HG02852 (cell line): Measurements from ENCODE around the gene SP6.

Source experiments
- ATAC-seq: cut with Tn5 transposase; IDR thresholded peaks from one replicate; pipeline ENCODE4 v1.9.1; 2021; ENCODE audit warnings: mild to moderate bottlenecking, moderate library complexity; ENCODE audit not compliant: unreplicated experiment

Gene SP6

GRCh38 chr17:47879776-47880454 lies 29.0 kb upstream of the SP6 start:
- no peak for ATAC-seq

DNA sequence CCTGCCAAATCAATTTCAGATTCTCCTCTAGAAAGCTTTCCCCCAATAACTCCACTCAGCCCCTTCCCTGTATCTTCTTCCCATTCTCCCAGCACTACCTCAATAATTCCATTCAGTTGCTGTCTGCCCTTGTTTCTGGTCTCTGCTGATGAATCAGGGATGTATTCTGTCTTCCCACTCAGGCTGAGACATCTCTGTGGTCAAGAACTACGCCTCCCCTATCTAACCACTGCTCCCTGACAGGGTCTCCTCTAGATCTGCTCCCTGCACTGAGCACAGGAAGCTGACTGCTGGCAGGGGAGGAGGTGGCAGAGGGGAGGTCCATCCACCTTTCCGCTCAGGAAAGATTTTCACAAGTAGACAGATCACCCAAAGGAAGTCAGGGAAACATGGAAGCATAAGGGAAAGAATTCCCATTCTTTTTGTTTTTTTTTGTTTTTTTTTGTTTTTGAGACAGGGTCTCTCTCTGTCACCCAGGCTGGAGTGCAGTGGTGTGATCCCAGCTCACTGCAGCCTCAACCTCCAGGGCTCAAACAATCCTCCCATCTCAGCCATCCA lies 28.1 kb upstream of the SP6 start:
- no peak for ATAC-seq

DNA sequence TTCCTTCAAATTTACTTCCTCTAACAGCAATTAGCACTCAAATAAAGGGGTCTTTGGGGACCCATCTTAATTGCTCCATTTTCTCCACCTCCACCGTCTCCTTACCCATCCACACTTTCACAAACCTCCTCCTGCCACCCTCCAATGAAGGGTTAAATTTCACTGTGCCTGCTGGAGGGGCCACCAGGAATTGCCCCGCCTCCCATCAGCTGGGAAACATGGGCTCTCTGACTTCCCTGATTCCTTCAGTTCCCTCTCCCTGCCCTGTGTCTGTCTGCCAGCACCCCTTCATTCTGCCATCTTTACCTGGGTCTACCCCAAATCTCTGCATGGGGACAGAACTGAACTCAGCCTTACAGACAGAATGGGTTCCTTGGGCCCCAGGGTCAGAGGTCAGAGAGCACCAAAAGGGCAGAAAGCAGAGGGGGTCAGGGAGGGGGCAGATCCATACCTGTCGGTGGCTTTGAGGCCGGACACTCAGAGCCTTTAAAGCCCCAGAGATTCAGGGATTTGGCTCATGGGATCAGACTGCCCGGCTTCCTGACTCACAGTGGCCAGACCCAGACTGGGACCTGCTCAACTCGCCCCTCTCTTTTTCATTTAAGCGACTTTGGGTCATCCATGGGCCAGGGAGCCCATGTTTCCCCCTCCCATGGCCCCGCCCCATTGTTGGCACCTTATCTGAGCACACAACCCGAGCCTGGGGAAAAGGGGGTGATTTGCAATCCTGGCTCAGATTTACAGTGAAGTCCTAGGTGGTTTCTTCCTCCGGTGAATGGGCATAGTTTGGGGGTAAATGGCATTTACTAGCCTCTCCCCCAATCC lies 27.5 kb upstream of the SP6 start:
- ATAC-seq: no peak

DNA sequence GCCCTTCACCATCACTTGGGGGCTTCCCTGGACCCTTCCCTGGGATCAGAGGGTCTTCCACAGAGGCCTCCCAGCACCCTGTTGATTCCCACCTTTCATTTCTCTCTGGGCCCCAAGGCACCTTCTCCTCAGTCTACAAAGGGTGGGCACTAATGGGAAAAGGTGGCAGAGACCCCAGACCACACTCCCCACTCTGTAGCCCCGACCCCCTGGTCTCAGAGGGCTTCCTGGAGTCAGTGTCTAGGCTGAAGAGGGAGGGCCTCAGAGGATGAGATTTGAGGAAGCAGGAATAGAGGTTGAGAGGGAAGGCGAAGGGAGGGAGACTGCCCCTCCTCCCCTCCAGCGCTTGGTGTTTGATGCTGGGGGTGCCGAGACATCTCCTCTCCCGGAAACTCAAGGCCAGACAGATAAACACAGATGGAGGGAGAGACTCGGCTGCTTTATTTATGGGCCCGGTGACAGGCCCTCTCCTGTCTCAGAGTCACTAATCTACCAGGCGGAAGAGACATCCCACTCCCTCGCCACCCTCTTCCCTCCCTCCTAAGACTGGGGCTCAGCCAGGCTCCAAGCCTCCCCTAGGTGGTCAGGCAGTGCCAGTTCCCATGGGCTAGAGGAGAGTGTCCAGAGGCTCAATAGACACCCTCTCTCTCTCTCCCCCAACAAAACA lies 26.5 kb upstream of the SP6 start:
- ATAC-seq: no peak

DNA sequence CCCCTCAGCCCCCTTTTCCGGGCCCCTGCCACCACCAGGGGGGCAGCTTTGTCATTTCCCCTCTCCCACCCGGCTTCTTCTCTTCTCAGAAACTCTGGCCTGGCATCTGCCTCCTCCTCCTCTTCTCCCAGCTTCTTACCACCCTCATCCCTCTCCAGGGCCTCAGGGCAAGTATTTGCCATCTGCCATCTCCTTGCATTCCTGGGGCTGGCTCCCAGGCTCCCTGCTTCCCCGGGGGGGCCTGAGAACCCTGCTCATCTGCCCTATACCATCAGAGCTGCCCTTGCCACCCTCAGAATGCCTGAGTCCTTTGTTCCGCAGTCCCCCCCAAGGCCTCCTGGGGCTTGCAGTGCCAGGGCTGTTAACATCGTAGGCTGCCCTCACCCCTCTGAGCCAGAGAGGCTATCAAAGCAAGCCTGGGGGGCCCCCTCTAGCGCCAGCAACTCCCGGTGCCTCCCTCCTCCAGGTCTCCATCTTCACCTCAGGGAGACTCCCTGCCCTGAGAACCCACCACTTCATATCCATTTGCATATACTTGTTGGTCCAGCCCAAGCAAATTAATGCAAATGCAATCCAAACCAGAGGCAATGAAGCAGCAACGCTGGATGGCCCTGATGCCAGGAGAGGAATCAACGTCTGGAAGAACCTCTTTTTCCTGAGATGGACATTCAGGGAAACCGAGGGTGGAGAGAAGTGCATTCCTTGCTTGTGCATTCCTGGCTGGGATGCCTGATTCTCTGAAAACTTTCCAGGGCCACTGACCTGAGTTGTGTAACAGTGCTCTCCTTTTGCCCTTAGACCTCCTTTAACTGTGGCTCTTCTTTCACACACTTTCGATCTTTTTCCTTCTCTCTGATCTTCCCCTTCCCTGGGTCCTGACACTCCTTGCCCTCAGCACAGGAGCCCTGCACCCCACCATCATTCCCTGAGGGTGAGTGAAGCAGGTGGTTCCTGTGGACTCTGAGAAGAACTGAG lies 24.3 kb upstream of the SP6 start:
- no peak for ATAC-seq

DNA sequence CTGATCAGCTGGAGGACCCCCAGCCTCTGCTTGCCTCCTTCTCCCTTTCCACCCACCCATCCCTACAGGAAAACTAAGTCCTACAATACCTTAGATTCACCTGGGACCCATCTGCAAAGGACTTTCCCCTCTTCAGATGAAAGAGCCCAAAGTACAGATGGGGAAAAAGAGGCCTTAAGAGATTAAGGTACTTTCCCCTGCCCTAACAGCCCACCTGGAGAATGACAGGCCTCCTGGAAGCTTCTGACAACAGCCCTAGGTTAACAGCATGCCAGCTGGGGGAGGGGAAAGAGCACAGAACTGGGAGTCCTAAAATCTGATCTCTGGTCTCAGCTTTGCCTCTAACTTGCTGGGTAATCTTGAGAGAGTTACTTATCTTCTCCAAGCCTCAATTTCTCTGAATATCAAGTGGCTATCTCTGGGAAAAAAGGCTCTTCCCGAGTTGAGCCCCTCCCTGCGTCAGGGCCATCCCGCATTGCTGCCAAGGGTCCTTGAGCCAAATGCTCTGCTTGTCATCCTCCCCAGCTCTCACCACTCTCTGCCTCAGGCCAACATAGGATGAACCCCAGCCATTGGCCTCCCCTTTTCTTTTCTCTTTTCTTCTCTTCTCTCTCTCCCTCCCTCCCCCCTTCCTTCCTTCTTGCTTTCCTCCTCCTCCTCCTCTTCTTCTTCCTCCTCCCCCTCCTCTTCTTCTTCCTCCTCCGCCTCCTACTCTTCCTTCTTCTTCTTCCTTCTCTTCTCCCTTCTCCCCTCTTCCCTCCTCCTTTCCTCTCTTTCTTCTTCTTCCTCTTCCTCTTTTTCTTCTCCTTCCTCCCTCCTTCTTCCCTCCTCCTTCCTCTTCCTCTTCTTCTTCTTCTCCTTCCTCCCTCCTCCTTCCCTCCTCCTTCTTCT lies 22.5 kb upstream of the SP6 start:
- no peak for ATAC-seq

DNA sequence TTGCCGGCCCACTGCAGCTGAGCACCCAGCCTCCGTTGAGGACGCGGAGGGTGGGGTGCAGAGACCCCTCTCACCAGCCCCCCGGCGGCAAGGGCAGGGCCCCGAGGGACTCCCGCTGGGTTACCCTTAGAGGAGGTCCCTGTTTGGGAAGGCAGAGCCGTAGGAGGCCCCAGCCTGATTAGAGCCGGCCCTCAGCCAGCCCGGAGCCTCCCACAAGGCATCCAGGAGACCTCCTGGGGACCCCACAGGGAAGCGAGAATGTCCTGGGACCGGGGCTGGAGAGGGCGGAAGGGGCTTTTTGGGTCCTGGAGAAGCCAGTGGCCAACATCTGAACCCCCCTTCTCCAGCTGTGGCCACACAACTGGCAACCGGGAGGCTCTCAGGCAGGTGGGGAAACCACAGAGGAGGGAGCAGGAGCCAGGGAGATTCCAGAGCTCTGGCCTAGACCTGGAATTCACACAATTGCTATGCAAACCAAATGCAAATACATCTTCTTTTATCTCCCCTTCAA lies 21.7 kb upstream of the SP6 start:
- ATAC-seq: no peak

DNA sequence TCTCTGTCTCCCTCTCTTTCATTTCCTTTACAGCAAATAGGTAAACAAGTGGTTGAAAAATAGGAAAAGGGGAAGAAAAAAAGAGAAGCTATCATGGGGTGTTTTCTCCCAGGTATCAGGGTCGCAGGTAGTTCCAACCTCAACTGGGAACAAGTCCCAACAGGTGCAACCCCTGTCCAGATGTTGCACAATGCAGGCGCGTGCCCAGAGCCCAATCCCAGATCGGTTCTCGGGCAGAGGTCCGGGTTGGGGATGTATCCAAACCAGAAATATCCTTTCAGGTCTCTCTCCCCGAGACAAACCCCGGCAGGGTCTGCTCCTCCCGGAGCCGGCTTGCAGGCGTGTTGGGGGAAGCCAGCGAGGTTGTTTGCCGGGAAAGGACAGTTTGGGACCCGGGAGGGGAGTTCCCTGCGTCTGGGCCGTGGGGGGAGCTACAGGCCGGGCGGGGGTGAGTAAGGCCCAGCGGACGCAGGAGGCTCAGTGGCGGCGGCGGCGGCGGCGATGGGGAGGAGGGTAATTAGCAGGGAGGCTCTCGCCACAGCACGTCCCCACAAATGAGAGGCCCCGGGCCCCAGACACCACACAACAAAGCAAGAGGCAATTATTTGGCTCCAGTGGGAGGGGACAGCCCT lies 21.2 kb upstream of the SP6 start:
- ATAC-seq: no peak

- ATAC-seq: no peak
These were observed 20.1 kb upstream of the SP6 start for GRCh38 chr17:47871048-47871447.

GRCh38 chr17:47870056-47870455 lies 19.1 kb upstream of the SP6 start:
- no peak for ATAC-seq

- no peak for ATAC-seq
These were observed 18.2 kb upstream of the SP6 start for GRCh38 chr17:47869114-47869513.

- ATAC-seq: no peak
These were observed 17.0 kb upstream of the SP6 start for GRCh38 chr17:47867813-47868533.

DNA sequence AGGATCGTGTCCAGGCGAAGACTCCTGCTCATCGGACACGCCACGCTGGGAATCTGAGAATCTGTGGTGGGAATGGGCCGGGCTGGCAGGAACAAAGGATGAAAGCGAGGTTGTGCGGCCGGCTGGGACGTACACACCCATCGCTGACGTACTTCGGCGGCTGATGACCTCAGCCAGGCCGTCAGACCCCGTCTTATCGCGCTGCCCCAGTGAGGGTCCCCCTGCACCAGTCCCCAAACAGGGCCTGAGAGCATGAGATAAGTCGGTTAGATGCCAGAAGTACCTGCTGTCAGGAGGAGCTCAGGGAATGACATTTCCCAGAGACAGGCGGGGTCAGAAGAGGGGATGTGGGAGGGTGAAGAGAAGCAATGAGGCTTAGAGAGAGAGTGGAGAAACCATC lies 16.0 kb upstream of the SP6 start:
- no peak for ATAC-seq

DNA sequence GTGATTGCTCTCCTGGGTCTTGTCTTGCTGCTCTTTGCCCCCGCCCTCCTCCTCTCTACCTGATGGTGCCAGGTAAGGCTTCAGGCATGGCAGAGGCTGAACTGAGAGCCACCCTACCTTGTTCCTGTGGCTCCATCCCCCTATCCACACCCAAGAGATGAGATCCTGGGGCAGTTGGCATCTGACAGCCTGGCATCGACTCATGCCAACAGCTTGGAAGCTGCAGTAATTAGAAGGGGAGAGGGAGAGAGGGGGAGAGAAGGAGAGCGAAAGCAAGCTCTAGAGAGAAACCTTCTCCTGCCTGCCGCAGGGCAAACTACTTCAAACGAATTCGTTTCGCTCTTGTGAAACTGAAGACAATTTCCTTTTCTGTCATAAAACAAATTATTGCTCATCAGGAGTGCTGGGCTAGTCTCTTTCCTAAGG lies 13.8 kb upstream of the SP6 start:
- ATAC-seq: no peak

DNA sequence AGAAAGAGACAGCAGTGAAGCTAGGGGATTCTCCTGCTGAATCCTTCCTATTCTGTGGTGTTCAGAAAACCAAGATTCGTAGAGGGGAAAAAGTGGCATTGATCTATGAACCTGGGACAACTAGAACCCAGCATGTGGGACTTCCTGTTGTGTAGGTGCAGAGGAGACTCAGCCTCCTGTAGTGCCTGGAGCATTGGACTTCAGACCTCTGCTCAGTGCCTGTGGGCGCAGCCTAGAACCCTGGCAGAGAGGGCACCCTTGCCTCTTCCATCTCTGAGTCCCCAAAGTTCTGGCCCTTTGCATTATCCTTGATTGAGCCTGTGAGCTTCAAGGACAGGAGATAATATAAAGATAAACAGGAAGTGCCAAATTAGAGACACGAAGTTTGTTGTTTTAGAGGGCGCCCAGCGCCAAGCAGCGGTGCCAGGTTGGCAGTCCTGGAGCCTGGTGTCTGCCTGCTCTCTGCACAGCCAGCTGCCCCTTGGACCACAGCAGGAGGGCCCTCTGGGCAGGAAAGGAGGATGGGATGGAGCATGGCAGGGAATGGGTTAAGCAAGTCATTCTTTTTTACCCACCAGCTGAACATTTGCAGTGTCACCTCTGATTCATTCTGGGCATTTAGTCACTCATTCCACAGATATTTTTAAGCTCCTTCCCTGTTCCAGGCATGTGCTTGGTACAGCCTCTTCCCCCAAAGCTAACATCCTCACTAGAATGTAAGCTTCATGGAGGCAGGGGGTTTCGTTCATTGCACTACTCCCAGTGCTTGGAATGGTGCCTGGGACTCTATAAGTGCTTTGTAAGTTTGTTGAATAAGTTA lies 11.9 kb upstream of the SP6 start:
- ATAC-seq: no peak

GRCh38 chr17:47860386-47860785 lies 9.4 kb upstream of the SP6 start:
- ATAC-seq: no peak
